GM12892 (cell line): ENCODE data around the gene DUSP19.

Experiments
- POLR2A ChIP-seq: IDR thresholded peaks from 2 replicates; pipeline ENCODE4 v1.6.1; 2011; ENCODE audit warnings: low read depth, low read length, control low read depth
- POLR2AphosphoS5 ChIP-seq: IDR thresholded peaks from 2 replicates; pipeline ENCODE4 v1.6.1; 2011; ENCODE audit warnings: low read depth, low read length, control low read depth

DNA sequence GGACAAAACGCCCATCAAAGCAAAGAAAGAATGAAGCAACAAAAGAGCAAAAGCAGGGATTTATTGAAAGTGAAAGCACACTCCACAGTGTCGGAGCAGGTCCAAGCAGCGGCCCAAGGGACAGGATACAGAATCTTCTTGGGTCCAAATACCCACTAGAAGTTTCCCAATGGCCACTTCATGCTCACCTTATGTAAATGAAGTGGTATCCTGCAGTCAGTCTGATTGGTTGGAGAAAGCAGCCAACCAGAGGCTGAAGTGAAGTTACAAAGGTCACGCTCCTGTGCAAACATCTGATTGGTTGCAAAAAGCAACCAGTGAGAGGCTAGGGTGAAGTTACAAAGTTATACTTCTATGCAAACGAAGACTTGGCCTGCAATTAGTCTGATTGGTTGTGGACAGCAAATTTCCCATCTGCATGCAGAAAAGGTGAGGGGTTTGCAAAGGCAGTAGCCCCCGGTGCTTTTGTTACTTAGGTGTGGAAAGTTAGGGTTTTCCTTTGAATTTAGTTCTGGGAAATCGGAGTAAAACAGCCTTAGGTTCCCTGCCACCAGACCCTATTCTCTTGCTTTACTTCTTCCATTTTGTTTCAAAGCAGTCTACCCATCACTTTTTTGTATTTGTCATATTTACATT is 12.9 kb downstream of the DUSP19 start:
- TF ChIP-seq POLR2A (no peak), POLR2AphosphoS5 (no peak)
